GM18907 (cell line): ENCODE measurements around the gene SIRT2.
A peak's percentile ranks its signal among the peaks of the same experiment; 100 is the strongest.
"Not testable (repeated sequence)": the region's sequence is repeated elsewhere in the genome, so short reads cannot be mapped to it uniquely, and the experiment has no call there.

Experiments used
- ATAC-seq: cut with Tn5 transposase; IDR thresholded peaks from one replicate; pipeline ENCODE4 v1.9.1; 2021; ENCODE audit warnings: mild to moderate bottlenecking, moderate library complexity; ENCODE audit not compliant: unreplicated experiment

SIRT2 gene

GRCh38 chr19:38869160-38869835, 30.1 kb downstream of the SIRT2 start:
- no peak for ATAC-seq

- no peak for ATAC-seq
These were observed 30.9 kb downstream of the SIRT2 start for GRCh38 chr19:38868551-38868950.

- no peak for ATAC-seq
These were observed 32.1 kb downstream of the SIRT2 start for GRCh38 chr19:38867171-38867780.

GRCh38 chr19:38862321-38863059, 36.9 kb downstream of the SIRT2 start:
- ATAC-seq, result no peak

- no peak for ATAC-seq
These were observed 38.0 kb downstream of the SIRT2 start for GRCh38 chr19:38861368-38861767.

- ATAC-seq, result not testable (repeated sequence)
These were observed 39.7 kb downstream of the SIRT2 start for GRCh38 chr19:38859631-38860204.

GRCh38 chr19:38856813-38857212, 42.6 kb downstream of the SIRT2 start:
- no peak for ATAC-seq

GRCh38 chr19:38855751-38856150, 43.7 kb downstream of the SIRT2 start:
- ATAC-seq, result not testable (repeated sequence)

- ATAC-seq, result not testable (repeated sequence)
These were observed 44.5 kb downstream of the SIRT2 start for GRCh38 chr19:38854961-38855360.

- no peak for ATAC-seq
These were observed 46.2 kb downstream of the SIRT2 start for GRCh38 chr19:38853214-38853613.

GRCh38 chr19:38852231-38853044, 47.0 kb downstream of the SIRT2 start:
- no peak for ATAC-seq

- peak; percentile 27 for ATAC-seq
These were observed 47.7 kb downstream of the SIRT2 start for GRCh38 chr19:38851622-38852230.

- no peak for ATAC-seq
These were observed 48.3 kb downstream of the SIRT2 start for GRCh38 chr19:38850976-38851621.

- peak; percentile 77 for ATAC-seq
These were observed 48.9 kb downstream of the SIRT2 start for GRCh38 chr19:38850436-38850975.

GRCh38 chr19:38849860-38850435, 49.5 kb downstream of the SIRT2 start, which contains the start of gene HNRNPL:
TSS of gene HNRNPL (minus strand) at chr19:38849986. CDS start at chr19:38849966, 20 bp downstream.
- peak; percentile 64 for ATAC-seq

- peak; percentile 25 for ATAC-seq
These were observed 50.1 kb downstream of the SIRT2 start for GRCh38 chr19:38849147-38849859.

GRCh38 chr19:38848299-38849146, 50.9 kb downstream of the SIRT2 start:
- no peak for ATAC-seq

GRCh38 chr19:38846097-38846496, 53.3 kb downstream of the SIRT2 start:
- ATAC-seq, result no peak
